ACC112 (cell line): ENCODE results near the gene XRCC3.

Experiments
- H2AFZ ChIP-seq: fragments of 200-600 bp; sonication (generic); one replicate; pipeline ENCODE4 v1.6.0; 2017; ENCODE audit warnings: antibody characterized with exemption, low read length; ENCODE audit not compliant: unreplicated experiment
- H3K27ac ChIP-seq: fragments of 200-600 bp; sonication (generic); 2 replicates; pipeline ENCODE4 v1.5.1; 2014; ENCODE audit warnings: low read depth, mild to moderate bottlenecking, antibody characterized with exemption, low read length, moderate library complexity
- H3K27me3 ChIP-seq: fragments of 200-600 bp; sonication (generic); 2 replicates; pipeline ENCODE4 v1.6.1; 2014; ENCODE audit warnings: mild to moderate bottlenecking, antibody characterized with exemption, low read length, moderate library complexity, mixed read lengths; ENCODE audit not compliant: insufficient read depth
- H3K36me3 ChIP-seq: fragments of 200-600 bp; sonication (generic); 2 replicates; pipeline ENCODE4 v1.6.1; 2016; ENCODE audit warnings: mild to moderate bottlenecking, antibody characterized with exemption, low read length, moderate library complexity, mixed read lengths; ENCODE audit not compliant: insufficient read depth
- H3K4me1 ChIP-seq: fragments of 200-600 bp; sonication (generic); one replicate; pipeline ENCODE4 v1.6.1; 2016; ENCODE audit warnings: low read length, mixed read lengths; ENCODE audit not compliant: insufficient read depth, unreplicated experiment, control insufficient read depth
- H3K4me3 ChIP-seq: fragments of 200-600 bp; sonication (generic); 2 replicates; pipeline ENCODE4 v1.5.1; 2014; ENCODE audit warnings: mild to moderate bottlenecking, low read depth, low read length
- H3K79me2 ChIP-seq: fragments of 200-600 bp; sonication (generic); one replicate; pipeline ENCODE4 v1.6.0; 2016; ENCODE audit warnings: low read length; ENCODE audit not compliant: control insufficient read depth, unreplicated experiment, insufficient read depth

Gene XRCC3

GRCh38 chr14:103746701-103747100, 31.4 kb upstream of the XRCC3 start:
- no peaks in the 10 kb centered on the region for H3K79me2 ChIP-seq
- no peak overlapping the region for H2AFZ ChIP-seq
- H3K36me3 ChIP-seq, result no peaks in the 10 kb centered on the region
- H3K27me3 ChIP-seq, result no peaks in the 10 kb centered on the region
- no peak overlapping the region for H3K27ac ChIP-seq
- H3K4me3 ChIP-seq, result no peak overlapping the region
- peaks cover 5% of the 10 kb centered on the region for H3K4me1 ChIP-seq

- H3K36me3 ChIP-seq, result no peaks in the 10 kb centered on the region
Observed at GRCh38 chr14:103745424-103745823, 30.2 kb upstream of the XRCC3 start.

GRCh38 chr14:103744621-103745395, 29.6 kb upstream of the XRCC3 start:
- Histone ChIP-seq H3K36me3 (no peaks in the 10 kb centered on the region), H3K27me3 (no peaks in the 10 kb centered on the region), H3K4me1 (peaks cover 5% of the 10 kb centered on the region)

More at GRCh38 chr14:103745424-103745823, 30.2 kb upstream of the XRCC3 start:
- Histone ChIP-seq H2AFZ (no peak overlapping the region), H3K4me1 (peaks cover 5% of the 10 kb centered on the region), H3K27me3 (no peaks in the 10 kb centered on the region), H3K79me2 (no peaks in the 10 kb centered on the region), H3K4me3 (no peak overlapping the region), H3K27ac (no peak overlapping the region)

GRCh38 chr14:103743691-103744090, 28.4 kb upstream of the XRCC3 start:
- Histone ChIP-seq H2AFZ (no peak overlapping the region), H3K27ac (no peak overlapping the region), H3K27me3 (no peaks in the 10 kb centered on the region), H3K79me2 (no peaks in the 10 kb centered on the region), H3K4me1 (no peaks in the 10 kb centered on the region), H3K4me3 (no peak overlapping the region), H3K36me3 (no peaks in the 10 kb centered on the region)

More at GRCh38 chr14:103744621-103745395, 29.6 kb upstream of the XRCC3 start:
- no peak overlapping the region for H3K27ac ChIP-seq
- no peaks in the 10 kb centered on the region for H3K79me2 ChIP-seq
- H3K4me3 ChIP-seq, result no peak overlapping the region
- H2AFZ ChIP-seq, result no peak overlapping the region

GRCh38 chr14:103742499-103743255, 27.4 kb upstream of the XRCC3 start:
- no peak overlapping the region for H2AFZ ChIP-seq
- H3K27ac ChIP-seq, result no peak overlapping the region
- no peaks in the 10 kb centered on the region for H3K27me3 ChIP-seq
- no peak overlapping the region for H3K4me3 ChIP-seq
- no peaks in the 10 kb centered on the region for H3K36me3 ChIP-seq
- no peaks in the 10 kb centered on the region for H3K79me2 ChIP-seq
- H3K4me1 ChIP-seq, result no peaks in the 10 kb centered on the region

GRCh38 chr14:103741876-103742275, 26.6 kb upstream of the XRCC3 start:
- H3K4me3 ChIP-seq, result no peak overlapping the region
- no peaks in the 10 kb centered on the region for H3K79me2 ChIP-seq
- no peaks in the 10 kb centered on the region for H3K4me1 ChIP-seq
- H3K27ac ChIP-seq, result no peak overlapping the region
- no peak overlapping the region for H2AFZ ChIP-seq
- no peaks in the 10 kb centered on the region for H3K36me3 ChIP-seq
- H3K27me3 ChIP-seq, result no peaks in the 10 kb centered on the region

- Histone ChIP-seq H2AFZ (no peak overlapping the region), H3K4me3 (no peak overlapping the region), H3K4me1 (no peaks in the 10 kb centered on the region), H3K36me3 (no peaks in the 10 kb centered on the region), H3K27me3 (no peaks in the 10 kb centered on the region), H3K79me2 (no peaks in the 10 kb centered on the region), H3K27ac (no peak overlapping the region)
Observed at GRCh38 chr14:103740991-103741689, 25.9 kb upstream of the XRCC3 start.

- Histone ChIP-seq H3K27ac (no peak overlapping the region), H3K27me3 (no peaks in the 10 kb centered on the region), H3K4me3 (no peak overlapping the region), H3K36me3 (no peaks in the 10 kb centered on the region), H3K4me1 (no peaks in the 10 kb centered on the region), H2AFZ (no peak overlapping the region), H3K79me2 (no peaks in the 10 kb centered on the region)
Observed at GRCh38 chr14:103739793-103740501, 24.7 kb upstream of the XRCC3 start.

- Histone ChIP-seq H3K4me3 (no peak overlapping the region), H3K4me1 (no peaks in the 10 kb centered on the region), H3K27me3 (no peaks in the 10 kb centered on the region), H3K79me2 (no peaks in the 10 kb centered on the region), H2AFZ (no peak overlapping the region), H3K36me3 (no peaks in the 10 kb centered on the region), H3K27ac (no peak overlapping the region)
Observed at GRCh38 chr14:103739466-103739792, 24.2 kb upstream of the XRCC3 start.

- Histone ChIP-seq H3K27ac (no peak overlapping the region), H3K4me3 (no peak overlapping the region), H2AFZ (no peak overlapping the region), H3K27me3 (no peaks in the 10 kb centered on the region), H3K79me2 (no peaks in the 10 kb centered on the region), H3K4me1 (no peaks in the 10 kb centered on the region), H3K36me3 (no peaks in the 10 kb centered on the region)
Observed at GRCh38 chr14:103738701-103739451, 23.6 kb upstream of the XRCC3 start.
